H1 (cell line): Measurements from ENCODE around the gene GATD1. TPM values are rescaled to one million over a fixed set of nuclear protein-coding genes. Genes with fewer than 3 reads are reported as not detected.

Experiments
- CTCF ChIA-PET: fragments of 300-600 bp; sonication (Branson Sonifier 250); formaldehyde crosslinking; loops from one replicate; lab custom pipeline; 2021; ENCODE audit not compliant: partially characterized antibody; lab: Charles Lee
- POLR2A ChIA-PET: fragments of 300-600 bp; sonication (Branson Sonifier 250); formaldehyde crosslinking; loops from one replicate; lab custom pipeline; 2021; ENCODE audit warnings: inconsistent platforms; ENCODE audit not compliant: partially characterized antibody; lab: Charles Lee
- DNase-seq, 2 experiments: peaks; one replicate each; pipeline versions ENCODE4 v3.0.0 to v3.0.0-alpha.2; 2010 to 2022; ENCODE audit warnings: low spot score in 2 of 2, low read depth in 1 of 2, mixed read lengths in 1 of 2
- FAIRE-seq: peaks from 2 replicates; lab custom pipeline; 2011; peaks lifted over from hg19 to GRCh38; lab: Jason Lieb, UNC
- H2AFZ ChIP-seq: 2 replicates; pipeline ENCODE4 v1.8.1; 2012; ENCODE audit warnings: low read length, inconsistent platforms
- H2AK5ac ChIP-seq: 2 replicates; pipeline ENCODE4 v1.6.1; 2013; ENCODE audit warnings: low read depth, low read length
- H2BK120ac ChIP-seq: replicated peaks from 2 replicates; pipeline ENCODE3; 2013; ENCODE audit warnings: low read depth, low read length, inconsistent platforms
- H2BK12ac ChIP-seq: 2 replicates; pipeline ENCODE4 v1.6.1; 2013; ENCODE audit warnings: low read depth, low read length
- H2BK15ac ChIP-seq: 2 replicates; pipeline ENCODE4 v1.6.1; 2013; ENCODE audit warnings: low read length
- H2BK20ac ChIP-seq: 2 replicates; pipeline ENCODE4 v1.6.1; 2013; ENCODE audit warnings: low read length
- H2BK5ac ChIP-seq: 2 replicates; pipeline ENCODE4 v1.6.1; 2013; ENCODE audit warnings: low read depth, low read length
- H3K14ac ChIP-seq: 2 replicates; pipeline ENCODE4 v1.6.1; 2013; ENCODE audit warnings: inconsistent platforms; ENCODE audit not compliant: insufficient read length
- H3K18ac ChIP-seq: 2 replicates; pipeline ENCODE4 v1.6.1; 2013; ENCODE audit warnings: low read length; ENCODE audit errors: extremely low read depth
- H3K23ac ChIP-seq: 2 replicates; pipeline ENCODE4 v1.6.1; 2013; ENCODE audit warnings: inconsistent platforms; ENCODE audit not compliant: insufficient read length
- H3K23me2 ChIP-seq: 2 replicates; pipeline ENCODE4 v1.6.1; 2013; ENCODE audit warnings: low read depth, low read length
- H3K27ac ChIP-seq: 2 replicates; pipeline ENCODE4 v1.6.1; 2011; ENCODE audit warnings: low read depth, low read length, inconsistent platforms
- H3K27me3 ChIP-seq, 4 experiments: replicated peaks in 1 of 4; 1 replicate in 1 of 4; 2 replicates in 3 of 4; pipeline versions ENCODE4 v1.6.1 to v1.8.1; 2011 to 2013; ENCODE audit warnings: low read length in 3 of 4, mild to moderate bottlenecking in 3 of 4, inconsistent platforms in 2 of 4, mixed read lengths in 2 of 4, moderate library complexity in 1 of 4; ENCODE audit not compliant: control insufficient read depth in 3 of 4, insufficient read depth in 3 of 4; ENCODE audit errors: extremely low read depth in 1 of 4
- H3K36me3 ChIP-seq, 4 experiments: 2 replicates each; pipeline versions ENCODE4 v1.6.1 to v1.8.1; 2011 to 2013; ENCODE audit warnings: mild to moderate bottlenecking in 4 of 4, low read length in 3 of 4, moderate library complexity in 2 of 4, control low read depth in 1 of 4, inconsistent platforms in 1 of 4; ENCODE audit not compliant: insufficient read depth in 4 of 4, control insufficient read depth in 2 of 4
- H3K4ac ChIP-seq: replicated peaks from 2 replicates; pipeline ENCODE3; 2013; ENCODE audit warnings: low read length, low read depth, mixed read lengths, inconsistent platforms; ENCODE audit not compliant: insufficient read length
- H3K4me1 ChIP-seq, 4 experiments: replicated peaks in 1 of 4; 1 replicate in 1 of 4; 2 replicates in 3 of 4; pipeline versions ENCODE4 v1.6.1 to v1.8.1; 2011 to 2013; ENCODE audit warnings: low read length in 3 of 4, inconsistent platforms in 2 of 4, mixed read lengths in 1 of 4; ENCODE audit not compliant: insufficient read depth in 4 of 4, control insufficient read depth in 3 of 4
- H3K4me2 ChIP-seq, 2 experiments: 2 replicates each; pipeline versions ENCODE4 v1.6.1 to v1.8.1; 2011 to 2013; ENCODE audit warnings: low read depth in 2 of 2, low read length in 2 of 2, control low read depth in 1 of 2, inconsistent platforms in 1 of 2, mild to moderate bottlenecking in 1 of 2; ENCODE audit not compliant: insufficient read depth in 1 of 2
- H3K4me3 ChIP-seq, 4 experiments: fragments of 200-600, 300-600 bp in 1 of 4; sonication (generic), shearing (Covaris generic), sonication (Bioruptor Twin) in 1 of 4; 2 replicates each; pipeline versions ENCODE4 v1.5.1 to v1.8.1; 2011 to 2016; ENCODE audit warnings: low read length in 4 of 4, low read depth in 3 of 4, control low read depth in 2 of 4, inconsistent platforms in 2 of 4, mild to moderate bottlenecking in 2 of 4, mixed read lengths in 1 of 4, moderate library complexity in 1 of 4; ENCODE audit not compliant: insufficient read depth in 2 of 4; ENCODE audit errors: extremely low read depth in 1 of 4
- H3K56ac ChIP-seq: replicated peaks from 2 replicates; pipeline ENCODE3; 2013; ENCODE audit warnings: low read depth, mild to moderate bottlenecking, mixed read lengths, low read length, inconsistent platforms; ENCODE audit not compliant: insufficient read length
- H3K79me1 ChIP-seq: 2 replicates; pipeline ENCODE4 v1.6.1; 2013; ENCODE audit warnings: low read depth, low read length, control low read depth
- H3K79me2 ChIP-seq, 2 experiments: 2 replicates each; pipeline versions ENCODE4 v1.6.1 to v1.8.1; 2012 to 2013; ENCODE audit warnings: low read length in 2 of 2, mild to moderate bottlenecking in 2 of 2, inconsistent platforms in 1 of 2; ENCODE audit not compliant: insufficient read depth in 2 of 2, control insufficient read depth in 1 of 2
- H3K9ac ChIP-seq, 4 experiments: replicated peaks in 1 of 4; 1 replicate in 1 of 4; 2 replicates in 3 of 4; pipeline versions ENCODE4 v1.6.1 to v1.8.1; 2011 to 2013; ENCODE audit warnings: low read depth in 3 of 4, low read length in 3 of 4, control low read depth in 2 of 4, mild to moderate bottlenecking in 2 of 4, moderate library complexity in 2 of 4, inconsistent platforms in 1 of 4; ENCODE audit errors: extremely low read depth in 1 of 4
- H3K9me3 ChIP-seq, 2 experiments: 2 replicates each; pipeline versions ENCODE4 v1.6.1 to v1.8.1; 2012 to 2013; ENCODE audit warnings: mild to moderate bottlenecking in 2 of 2, moderate library complexity in 2 of 2, control low read depth in 1 of 2, inconsistent platforms in 1 of 2, low read depth in 1 of 2, low read length in 1 of 2, mixed read lengths in 1 of 2; ENCODE audit not compliant: insufficient read depth in 2 of 2
- H4K20me1 ChIP-seq, 2 experiments: replicated peaks in 1 of 2; 2 replicates each; pipeline versions ENCODE3 to v1.8.1; 2011 to 2013; ENCODE audit warnings: inconsistent platforms in 2 of 2, low read length in 2 of 2, mild to moderate bottlenecking in 1 of 2; ENCODE audit not compliant: insufficient read depth in 2 of 2, control insufficient read depth in 1 of 2
- H4K5ac ChIP-seq: 2 replicates; pipeline ENCODE4 v1.6.1; 2013; ENCODE audit warnings: low read length, low read depth, mixed read lengths, inconsistent platforms; ENCODE audit not compliant: insufficient read length
- H4K8ac ChIP-seq: 2 replicates; pipeline ENCODE4 v1.8.0; 2013; ENCODE audit warnings: mild to moderate bottlenecking, moderate library complexity, low read length, inconsistent platforms; ENCODE audit not compliant: insufficient read depth; ENCODE audit errors: extremely low read depth
- H4K91ac ChIP-seq: replicated peaks from 2 replicates; pipeline ENCODE3; 2013; ENCODE audit warnings: low read length, mixed read lengths, inconsistent platforms; ENCODE audit not compliant: insufficient read length
- BACH1 ChIP-seq: IDR thresholded peaks from 2 replicates; pipeline ENCODE4 v1.6.1; 2012; ENCODE audit warnings: low read length, improper control_type of control experiment
- SP2 ChIP-seq: IDR thresholded peaks from 2 replicates; pipeline ENCODE4 v1.6.1; 2012; ENCODE audit warnings: mild to moderate bottlenecking, low read length, inconsistent platforms
- whole genome bisulfite sequencing, 2 experiments: shearing (Covaris generic) in 1 of 2; methylation state at CpG; one replicate each; pipeline versions ENCODE4 v1.1.6 to v1.1.7; 2013 to 2015; ENCODE audit warnings: low lambda C conversion rate in 2 of 2, mixed read lengths in 2 of 2, inconsistent platforms in 1 of 2, low coverage in 1 of 2, missing lambda C conversion rate in 1 of 2; ENCODE audit not compliant: insufficient replicate concordance in 2 of 2, insufficient coverage in 1 of 2, insufficient read length in 1 of 2; ENCODE audit errors: extremely low coverage in 1 of 2, missing lambda C conversion rate in 1 of 2; 5-methylcytosine and 5-hydroxymethylcytosine counted together
- polyA plus RNA-seq, 7 experiments: library from polyadenylated mRNA; depleted of rRNA in 3 of 7; stranded (reverse) in 5 of 7; unstranded in 2 of 7; fragments of >200 nt in 5 of 7; fragments of 200-250 nt in 2 of 7; gene quantifications; 1 replicate in 5 of 7; 2 replicates in 1 of 7; 4 replicates in 1 of 7; pipeline versions ENCODE4 v1.2.1 to v1.2.3, GENCODE V29; 2011 to 2013; ENCODE audit warnings: missing spikeins in 2 of 7, mixed read lengths in 2 of 7
- total RNA-seq: library from RNA; stranded (reverse); fragmentation: NEBNext Ultra II Directional; extraction: Animal tissue kit (Norgen Biotek cat#: 25700); gene quantifications from 2 replicates; pipeline ENCODE4 v1.2.1, GENCODE V29; 2021

GATD1 gene
- total and polyA plus RNA-seq, 2 of the 8 experiments (the other 6 are each of a cell fraction or from before 2014, with no cell fraction given): 47.5 to 54.8 TPM

GRCh38 chr11:818396-819128 lies 41.3 kb upstream of the GATD1 start, which contains the start of gene PNPLA2:
TSS of gene PNPLA2 (plus strand) at chr11:818914. CDS start at chr11:819719, 805 bp downstream.
- peak within 1 kb of the TSS; percentile 48 for H3K18ac ChIP-seq
- no peaks in the 10 kb centered on the region for H3K9me3 ChIP-seq
- peak within 1 kb of the TSS; percentile 46 for H4K91ac ChIP-seq
- peak within 1 kb of the TSS; percentile 75; the same call in 1 of the 2 replicates for H2BK5ac ChIP-seq
- no peak within 1 kb of the TSS for H3K56ac ChIP-seq
- H2AK5ac ChIP-seq: no peak within 1 kb of the TSS
- no peak within 1 kb of the TSS for H3K23ac ChIP-seq
- TF ChIP-seq BACH1: 0 out of 2 replicates have a peak, but pooled peaks have one; percentile 8
- TF ChIP-seq SP2: no peak
- DNase-seq: peak in 1 of 2 experiments; percentile 69
- H3K27me3 ChIP-seq: no peaks in the 10 kb centered on the region; a peak in 2 of 7 replicates
- peaks cover 8% of the 10 kb centered on the region; the same call in 1 of the 2 replicates for H3K23me2 ChIP-seq
- H2BK20ac ChIP-seq: no peak within 1 kb of the TSS
- H3K4me2 ChIP-seq: peak within 1 kb of the TSS; percentile 70 to 83
- H4K8ac ChIP-seq: peak within 1 kb of the TSS; percentile 57
- peaks cover 0 to 5% of the 10 kb centered on the region in 2 experiments; a peak in 1 of 4 replicates for H3K79me2 ChIP-seq
- peak within 1 kb of the TSS; percentile 64; the same call in 1 of the 2 replicates for H3K27ac ChIP-seq
- 0 out of 2 replicates have a peak within 1 kb of the TSS, but pooled peaks have one; percentile 72 for H2BK15ac ChIP-seq
- H3K79me1 ChIP-seq: peaks cover 8% of the 10 kb centered on the region
- H3K36me3 ChIP-seq: peaks cover 0 to 1% (median 0%) of the 10 kb centered on the region in 4 experiments; a peak in 4 of 8 replicates
- FAIRE-seq: no peak
- H3K4me3 ChIP-seq: peak within 1 kb of the TSS; percentile 77 to 92 (median 80)
- no peak within 1 kb of the TSS for H4K5ac ChIP-seq
- ChIA-PET CTCF (interaction anchor here (1.1 to 2.7 kb wide), 7 partner anchors 7 to 30 kb away, joined by 3 to 10 read pairs (median 5); partner anchors contain the start of gene CD151), POLR2A (interaction anchor here (0.6 to 53.0 kb wide), 17 partner anchors 7 to 260 kb away, joined by 3 to 1917 read pairs (median 4); partner anchors contain the start of genes CD151, CEND1, CRACR2B and DEAF1)
- peak within 1 kb of the TSS in 3 of 4 experiments; percentile 54 to 73 (median 67); a peak in 5 of 7 replicates for H3K9ac ChIP-seq
- H2AFZ ChIP-seq: no peak within 1 kb of the TSS
- peaks cover 0 to 14% of the 10 kb centered on the region in 2 experiments for H4K20me1 ChIP-seq
- H2BK12ac ChIP-seq: peak within 1 kb of the TSS; percentile 60; the same call in 1 of the 2 replicates
- H3K4me1 ChIP-seq: peaks cover 0 to 12% (median 9%) of the 10 kb centered on the region in 4 experiments; a peak in 5 of 7 replicates
- no peak within 1 kb of the TSS for H3K14ac ChIP-seq
- WGBS, 2 experiments: 81% methylated on average over 10 of the region's 20 CpGs; no CpG with 5 or more reads in 1 of the 2 experiments
- H3K4ac ChIP-seq: no peak within 1 kb of the TSS
- H2BK120ac ChIP-seq: no peak within 1 kb of the TSS
